HEK293T (cell line): ENCODE data around the gene PTPRG.

Experiments
- CTCF ChIA-PET: fragments of 350-600 bp; formaldehyde crosslinking; extraction: SDS; loops from one replicate; lab custom pipeline; 2021; ENCODE audit warnings: antibody characterized with exemption, inconsistent platforms; lab: Yijun Ruan, JAX
- POLR2A ChIA-PET: fragments of 350-600 bp; formaldehyde crosslinking; extraction: SDS; loops from one replicate; lab custom pipeline; 2020; ENCODE audit warnings: antibody characterized with exemption, inconsistent platforms; lab: Yijun Ruan, JAX
- DNase-seq: peaks from one replicate; pipeline ENCODE4 v3.0.0; 2012; ENCODE audit warnings: mixed read lengths; ENCODE audit errors: extremely low spot score
- ARNT ChIP-seq: fragments of 450-650 bp; IDR thresholded peaks from 2 replicates; pipeline ENCODE4 v1.6.1; 2017; ENCODE audit warnings: mild to moderate bottlenecking
- BHLHE40 ChIP-seq: fragments of 450-650 bp; IDR thresholded peaks from 2 replicates; pipeline ENCODE4 v1.6.1; 2016; ENCODE audit warnings: mild to moderate bottlenecking, moderate library complexity, borderline replicate concordance
- CTBP1 ChIP-seq: fragments of 450-650 bp; IDR thresholded peaks from 2 replicates; pipeline ENCODE4 v1.6.1; 2016; ENCODE audit warnings: borderline replicate concordance
- ELF4 ChIP-seq: fragments of 450-650 bp; IDR thresholded peaks from 2 replicates; pipeline ENCODE4 v1.6.1; 2017; ENCODE audit warnings: antibody characterized with exemption
- FOXA1 ChIP-seq: fragments of 450-650 bp; IDR thresholded peaks from 2 replicates; pipeline ENCODE4 v1.6.1; 2016; ENCODE audit warnings: mild to moderate bottlenecking
- FOXK2 ChIP-seq: fragments of 450-650 bp; IDR thresholded peaks from 2 replicates; pipeline ENCODE4 v1.6.1; 2016; ENCODE audit warnings: mild to moderate bottlenecking
- FOXM1 ChIP-seq: fragments of 450-650 bp; IDR thresholded peaks from 2 replicates; pipeline ENCODE4 v1.6.1; 2017; ENCODE audit warnings: mild to moderate bottlenecking, borderline replicate concordance
- HDGF ChIP-seq: fragments of 450-650 bp; IDR thresholded peaks from 2 replicates; pipeline ENCODE4 v1.6.1; 2017; ENCODE audit warnings: antibody characterized with exemption, borderline replicate concordance
- L3MBTL2 ChIP-seq: fragments of 450-650 bp; conservative IDR thresholded peaks from 2 replicates; pipeline ENCODE4 v1.6.1; 2016; ENCODE audit warnings: mild to moderate bottlenecking
- LEF1 ChIP-seq: fragments of 450-650 bp; IDR thresholded peaks from 2 replicates; pipeline ENCODE4 v1.6.1; 2017; ENCODE audit warnings: mild to moderate bottlenecking, borderline replicate concordance
- NFRKB ChIP-seq: fragments of 450-650 bp; IDR thresholded peaks from 2 replicates; pipeline ENCODE4 v1.6.1; 2016; ENCODE audit warnings: mild to moderate bottlenecking, moderate library complexity
- SP1 ChIP-seq: fragments of 450-650 bp; IDR thresholded peaks from 2 replicates; pipeline ENCODE4 v1.6.1; 2017
- SUZ12 ChIP-seq: fragments of 450-650 bp; IDR thresholded peaks from 2 replicates; pipeline ENCODE4 v1.6.1; 2016; ENCODE audit warnings: mild to moderate bottlenecking
- TARDBP ChIP-seq: fragments of 450-650 bp; IDR thresholded peaks from 2 replicates; pipeline ENCODE4 v1.6.1; 2016
- ZNF384 ChIP-seq: fragments of 450-650 bp; IDR thresholded peaks from 2 replicates; pipeline ENCODE4 v1.6.1; 2016
- TF ChIP-seq, protein P1 (sequence below): fragments of 450-650 bp; IDR thresholded peaks from 2 replicates; pipeline ENCODE4 v1.6.1; 2016

The PTPRG gene

DNA sequence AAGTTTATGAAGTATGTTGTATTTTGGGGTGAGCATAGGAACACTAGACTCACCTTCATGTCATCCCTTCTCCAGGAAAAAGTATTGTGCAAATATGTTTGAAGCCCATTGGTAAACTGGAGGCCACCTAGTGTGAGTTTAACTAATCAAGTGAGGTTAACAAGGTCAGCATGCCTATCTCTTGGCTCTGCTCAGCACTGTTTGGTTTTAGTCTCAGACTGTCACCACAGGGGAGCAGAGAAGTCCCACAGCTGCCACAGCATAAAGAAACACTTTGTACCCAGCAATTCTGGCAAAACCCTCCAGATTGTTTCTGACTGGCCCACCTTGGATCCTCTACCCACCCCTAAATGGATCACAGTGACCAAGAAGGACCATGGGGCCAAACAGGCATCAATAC is 659.2 kb downstream of the PTPRG start:
- CTCF ChIA-PET: no interaction called here
- no peak for TF ChIP-seq CTBP1
- no peak for TF ChIP-seq ZNF384
- TF ChIP-seq BHLHE40: no peak
- no peak for TF ChIP-seq FOXK2
- no peak for TF ChIP-seq SP1
- TF ChIP-seq SUZ12: no peak
- TF ChIP-seq FOXM1: no peak
- TF ChIP-seq HDGF: no peak
- no peak for TF ChIP-seq ELF4
- no peak for TF ChIP-seq NFRKB
- TF ChIP-seq LEF1: no peak
- no peak for TF ChIP-seq L3MBTL2
- TF ChIP-seq, protein P1, sequence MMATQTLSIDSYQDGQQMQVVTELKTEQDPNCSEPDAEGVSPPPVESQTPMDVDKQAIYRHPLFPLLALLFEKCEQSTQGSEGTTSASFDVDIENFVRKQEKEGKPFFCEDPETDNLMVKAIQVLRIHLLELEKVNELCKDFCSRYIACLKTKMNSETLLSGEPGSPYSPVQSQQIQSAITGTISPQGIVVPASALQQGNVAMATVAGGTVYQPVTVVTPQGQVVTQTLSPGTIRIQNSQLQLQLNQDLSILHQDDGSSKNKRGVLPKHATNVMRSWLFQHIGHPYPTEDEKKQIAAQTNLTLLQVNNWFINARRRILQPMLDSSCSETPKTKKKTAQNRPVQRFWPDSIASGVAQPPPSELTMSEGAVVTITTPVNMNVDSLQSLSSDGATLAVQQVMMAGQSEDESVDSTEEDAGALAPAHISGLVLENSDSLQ: no peak
- no peak for TF ChIP-seq FOXA1
- no peak for TF ChIP-seq TARDBP
- TF ChIP-seq ARNT: no peak
- DNase-seq: no peak
- POLR2A ChIA-PET: no interaction called here

DNA sequence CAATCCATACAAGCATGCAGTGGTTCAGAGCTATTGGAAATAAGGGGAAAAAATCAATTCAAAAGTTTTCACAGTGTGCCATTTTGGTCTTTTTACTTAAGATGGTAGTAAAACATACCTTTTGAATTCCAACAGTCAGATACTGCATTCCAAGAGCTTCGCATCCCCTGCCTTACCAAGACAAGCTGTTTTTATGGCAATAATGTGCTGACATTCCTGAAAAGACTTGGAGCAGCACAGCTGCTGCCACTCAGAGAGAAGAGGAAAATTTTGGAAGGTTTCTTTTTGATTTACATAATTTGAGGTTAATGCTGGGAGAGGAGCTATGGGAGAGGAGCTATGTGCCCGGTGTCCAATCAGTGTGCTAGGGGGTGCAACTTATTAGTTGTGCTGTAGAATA is 663.7 kb downstream of the PTPRG start:
- POLR2A ChIA-PET: no interaction called here
- TF ChIP-seq ARNT: no peak
- TF ChIP-seq ELF4: no peak
- TF ChIP-seq, protein P1: no peak
- CTCF ChIA-PET: no interaction called here
- no peak for DNase-seq

DNA sequence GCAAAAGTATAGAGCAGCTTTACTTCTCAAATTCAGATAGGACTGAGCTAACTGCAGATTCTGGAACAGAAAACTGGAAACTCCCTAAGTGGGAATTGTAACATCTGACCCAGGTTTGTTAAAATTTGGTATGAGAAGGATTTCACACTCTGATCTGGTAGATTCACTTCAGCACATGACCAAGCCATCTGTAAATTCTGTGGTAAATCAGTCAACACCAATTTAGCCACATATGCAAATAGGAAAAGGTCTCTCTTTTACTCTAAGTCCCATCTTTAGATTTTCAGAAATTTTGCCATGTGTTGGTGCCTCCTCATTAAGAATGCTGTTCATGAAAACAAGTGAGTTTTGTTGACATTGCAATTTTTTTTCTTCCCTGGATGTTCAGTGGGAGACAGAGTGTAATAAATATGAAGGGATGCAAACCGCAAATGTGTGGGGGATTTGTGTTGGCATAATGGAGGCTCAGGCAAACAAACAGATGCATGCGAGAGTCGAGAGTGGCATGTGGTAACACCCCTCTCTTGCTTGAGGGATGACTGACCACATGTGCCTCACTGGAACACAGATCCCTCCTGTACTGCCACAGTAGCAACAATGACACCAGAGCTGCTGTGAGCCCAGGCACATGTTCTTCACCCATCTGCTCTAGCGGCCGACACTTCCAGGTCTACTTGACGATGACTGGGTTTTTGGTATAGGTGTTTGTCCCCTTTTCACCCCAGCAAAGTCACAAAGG is 665.4 kb downstream of the PTPRG start:
- ChIA-PET CTCF (no interaction called here), POLR2A (no interaction called here)
- TF ChIP-seq FOXA1: no peak
- no peak for TF ChIP-seq FOXM1
- TF ChIP-seq L3MBTL2: no peak
- TF ChIP-seq ARNT: no peak
- TF ChIP-seq BHLHE40: no peak
- no peak for TF ChIP-seq LEF1
- TF ChIP-seq CTBP1: no peak
- no peak for DNase-seq

DNA sequence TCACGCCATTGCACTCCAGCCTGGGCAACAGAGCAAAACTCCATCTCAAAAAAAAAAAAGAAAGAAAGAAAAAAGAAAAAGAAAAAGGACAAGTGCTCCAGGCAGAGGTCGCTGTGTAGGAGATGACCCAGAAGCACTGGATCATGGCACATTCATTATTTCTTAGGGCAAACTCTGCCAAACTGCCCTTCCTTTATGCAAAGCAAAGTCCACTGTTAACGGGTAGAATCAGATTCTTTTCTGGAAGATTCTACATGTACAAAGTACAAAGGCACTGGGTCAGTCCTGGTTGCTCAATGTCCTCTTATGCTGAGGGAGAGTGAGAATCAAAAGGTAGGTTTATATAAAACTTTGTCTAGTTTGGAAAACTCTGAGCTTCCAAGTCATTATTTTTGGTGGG is 667.1 kb downstream of the PTPRG start:
- ChIA-PET CTCF (no interaction called here), POLR2A (no interaction called here)
- no peak for TF ChIP-seq ZNF384
- no peak for TF ChIP-seq NFRKB
- TF ChIP-seq SUZ12: no peak
- TF ChIP-seq ARNT: no peak
- no peak for TF ChIP-seq FOXA1
- TF ChIP-seq L3MBTL2: no peak
- TF ChIP-seq CTBP1: no peak
- no peak for TF ChIP-seq SP1
- TF ChIP-seq LEF1: no peak
- TF ChIP-seq, protein P1: no peak
- no peak for TF ChIP-seq FOXK2
- TF ChIP-seq TARDBP: no peak
- no peak for DNase-seq

DNA sequence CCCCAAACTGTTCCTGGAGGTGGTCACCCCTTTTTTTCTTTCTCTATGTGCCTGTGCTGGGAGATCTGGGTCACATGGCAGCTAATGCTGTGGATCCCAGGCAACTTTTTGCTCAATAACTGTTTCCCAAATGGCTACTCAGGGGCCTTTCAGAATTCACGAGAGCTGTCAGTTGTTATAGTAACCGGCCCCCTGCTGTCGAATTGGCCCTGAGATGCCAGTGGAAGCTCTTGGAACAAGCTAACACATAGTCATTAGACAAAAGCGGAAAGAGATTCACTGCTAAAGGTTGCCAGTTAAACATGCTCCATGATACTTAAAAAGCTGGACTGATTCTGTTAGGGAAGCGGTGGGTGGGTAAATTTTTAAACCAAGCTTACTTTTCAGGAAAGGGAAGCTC is 667.8 kb downstream of the PTPRG start:
- no peak for DNase-seq
- ChIA-PET CTCF (no interaction called here), POLR2A (no interaction called here)
- no peak for TF ChIP-seq TARDBP
- TF ChIP-seq L3MBTL2: no peak
- no peak for TF ChIP-seq HDGF
- no peak for TF ChIP-seq SP1
- TF ChIP-seq LEF1: no peak
- no peak for TF ChIP-seq FOXK2
- no peak for TF ChIP-seq ZNF384
- TF ChIP-seq FOXM1: no peak
- TF ChIP-seq BHLHE40: no peak
- TF ChIP-seq FOXA1: no peak
- TF ChIP-seq NFRKB: no peak
- TF ChIP-seq ELF4: no peak
- no peak for TF ChIP-seq ARNT

DNA sequence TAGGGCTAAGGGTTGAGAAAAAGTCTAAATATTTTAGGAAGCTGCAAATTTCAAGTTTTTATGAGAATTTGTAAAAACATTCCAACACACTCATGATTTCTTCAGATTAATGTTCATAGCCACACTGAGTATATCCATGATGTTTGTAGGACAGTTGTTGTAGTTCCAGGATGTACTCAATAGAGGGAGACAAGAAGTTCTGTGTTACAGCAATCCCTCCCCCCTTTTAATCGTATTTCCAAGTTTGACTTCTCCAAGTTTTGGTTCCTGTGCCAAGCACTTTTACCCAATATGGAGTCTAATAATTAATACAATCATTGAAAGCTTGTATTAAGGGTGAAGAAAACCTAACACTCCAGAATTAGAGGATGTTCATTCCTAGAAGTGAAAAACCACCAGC is 668.5 kb downstream of the PTPRG start:
- DNase-seq: peak; percentile 44
- ChIA-PET POLR2A (no interaction called here), CTCF (interaction anchor here (0.8 kb wide), 1 partner anchor 17 kb away, joined by 3 read pairs; no protein-coding TSS in a partner anchor)
- TF ChIP-seq SP1 (no peak), SUZ12 (no peak), ZNF384 (no peak), HDGF (no peak)
- TF ChIP-seq, protein P1: no peak
